Heart right ventricle (tissue), 16 donors: ENCODE data around the gene CDKL1. TPM values are rescaled to one million over a fixed set of nuclear protein-coding genes. Genes with fewer than 3 reads are reported as not detected.
A peak's percentile ranks its signal among the peaks of the same experiment; 100 is the strongest.

Source experiments
- ATAC-seq, 8 donors: fragments of 200-7000 bp; cut with Tn5 transposase; one replicate each; pipeline ENCODE4 v1.9.1; 2020; ENCODE audit warnings: mild to moderate bottlenecking in 8 of 8, moderate library complexity in 8 of 8, moderate number of reproducible peaks in 1 of 8
- DNase-seq, 2 donors: peaks; one replicate each; pipeline ENCODE4 v3.0.0-alpha.2; 2020
- H3K27ac ChIP-seq, 10 donors: fragments of 200-600 bp; sonication (generic) in 2 of 10; one replicate each; pipeline versions ENCODE4 v1.5.0 to v1.8.0; 2020 to 2022; ENCODE audit warnings: mild to moderate bottlenecking in 3 of 10
- H3K27me3 ChIP-seq, 7 donors: fragments of 200-600 bp; one replicate each; pipeline ENCODE4 v1.8.0; 2021 to 2022; ENCODE audit warnings: mild to moderate bottlenecking in 2 of 7
- H3K36me3 ChIP-seq, 9 donors: fragments of 200-600 bp; sonication (generic) in 1 of 9; one replicate each; pipeline versions ENCODE4 v1.5.0 to v1.8.0; 2020 to 2022; ENCODE audit warnings: mild to moderate bottlenecking in 2 of 9
- H3K4me1 ChIP-seq, 9 donors: fragments of 200-600 bp; sonication (generic) in 1 of 9; one replicate each; pipeline versions ENCODE4 v1.5.0 to v1.8.0; 2020 to 2022; ENCODE audit warnings: mild to moderate bottlenecking in 4 of 9
- H3K4me3 ChIP-seq, 10 donors: fragments of 200-600 bp; sonication (generic) in 2 of 10; one replicate each; pipeline versions ENCODE4 v1.5.0 to v1.8.0; 2020 to 2022; ENCODE audit warnings: mild to moderate bottlenecking in 7 of 10, moderate library complexity in 2 of 10
- H3K9me3 ChIP-seq, 11 donors: fragments of 200-600 bp in 10 of 11; sonication (generic) in 2 of 11; one replicate each; pipeline versions ENCODE4 v1.5.0 to v1.8.0; 2013 to 2022; ENCODE audit warnings: mild to moderate bottlenecking in 2 of 11, control low read depth in 1 of 11, moderate library complexity in 1 of 11
- CTCF ChIP-seq, 9 donors: fragments of 200-600 bp; sonication (generic) in 2 of 9; IDR thresholded peaks; one replicate each; pipeline versions ENCODE4 v1.5.0 to v1.8.0; 2021 to 2022; ENCODE audit warnings: antibody characterized with exemption in 9 of 9, mild to moderate bottlenecking in 5 of 9, moderate library complexity in 1 of 9
- WGBS, 2 donors: extraction: QIAGEN DNeasy Blood & Tissue Kit; methylation state at CpG; one replicate each; pipeline ENCODE4 v1.1.7; 2013; ENCODE audit warnings: inconsistent platforms in 1 of 2; 5-methylcytosine and 5-hydroxymethylcytosine counted together
- intact Hi-C, 10 donors: fragments of 100-400 bp; cut with DNase I; formaldehyde crosslinking; loops; one replicate each; pipeline versions ENCODE4 v1.11.1 to v1.14.2; 2022
- polyA plus RNA-seq, 2 donors: library from polyadenylated mRNA; stranded (reverse); fragments of 200-250 nt; gene quantifications; one replicate each; pipeline ENCODE4 v1.2.3, GENCODE V29; 2013
- total RNA-seq, 10 donors: library from RNA; stranded (reverse); fragmentation: NEBNext Ultra II Directional in 3 of 10; extraction: Animal tissue kit (Norgen Biotek cat#: 25700) in 3 of 10; gene quantifications; one replicate each; pipeline versions ENCODE4 v1.2.1 to v1.2.4, GENCODE V29; 2021 to 2023
- donor health status: Arrhythmogenic right ventricular cardiomyopathy.
- donor health status: ischemic (EF 13 %, LVEDD 7.1; RV severe dilation, severe dysfunction).
- donor health status: healthy with polysubstance abuse.
- donor health status: DM: no; HTN: yes; CAD: no.
- donor health status: DM: no; HTN: no; CAD: no.
- donor health status: ischemic (EF 25% LVEDD 6.9; RV normal size, moderate dysfunction).
- donor health status: ischemic (EF 25% LVEDD 5.7; RV mildly dilated, moderate dysfunction).
- donor health status: healthy.
- donor health status: DM: yes; HTN: yes; CAD: no.
- donor health status: Ischemic cardiomyopathy.
- donor health status: ischemic (EF 35%, LVEDD 5.7; RV mildly dilated, moderate dysfunction).
- donor health status: nonischemic (EF 11% LVEDD 7.7; RV severe dilation, severe dysfunction).
- donor health status: DM: yes; HTN: yes; CAD: no.
- donor health status: PGD.
- donor health status: ischemic (EF 29% LVEDD 5.4; RV normal size, mild dysfunction).
- donor health status: nonischemic (EF 23%, LVEDD 6.1; RV moderate dilation, normal function).

Gene CDKL1
- total and polyA plus RNA-seq, 12 donors = 0.71 to 6.0 (median 2.1) TPM

- TF ChIP-seq CTCF (IDR thresholded peaks at IDR 0.05) = peak in 8 of 9 donors; percentile 8 to 71 (median 43)
- WGBS, 2 donors = 4 to 8% methylated on average over 8 of the region's 8 CpGs
- peak; percentile 33 to 60 for DNase-seq
- Histone ChIP-seq H3K4me3 (peak overlapping the region in 8 of 10 donors; percentile 4 to 35 (median 24)), H3K27me3 (no peaks in the 10 kb centered on the region), H3K9me3 (no peaks in the 10 kb centered on the region), H3K36me3 (peaks cover 0 to 30% (median 0%) of the 10 kb centered on the region in 9 donors), H3K4me1 (peaks cover 4 to 43% (median 32%) of the 10 kb centered on the region in 9 donors), H3K27ac (peak overlapping the region in 9 of 10 donors; percentile 25 to 66 (median 47))
- ATAC-seq = peak; percentile 87 to 93 (median 91)
- intact Hi-C loops = loop anchor here in 1 of 10 donors (5.0 kb wide), 1 partner anchor 190 kb away; the partner anchor contains the start of gene MAP4K5
These were observed 54.2 kb downstream of the CDKL1 start for GRCh38 chr14:50342221-50343078.

- intact Hi-C loops = loop anchor here in 1 of 10 donors (5.0 kb wide), 1 partner anchor 191 kb away; the partner anchor contains the start of gene MAP4K5
- TF ChIP-seq CTCF (IDR thresholded peaks at IDR 0.05) = no peak
- H3K36me3 ChIP-seq = peaks cover 0 to 31% (median 0%) of the 10 kb centered on the region in 9 donors
- DNase-seq (no peak), ATAC-seq (no peak)
- H3K4me3 ChIP-seq = no peak overlapping the region
- peaks cover 4 to 48% (median 36%) of the 10 kb centered on the region in 9 donors for H3K4me1 ChIP-seq
- WGBS, 2 donors = 93 to 94% methylated on average over 9 of the region's 9 CpGs
- H3K27me3 ChIP-seq = no peaks in the 10 kb centered on the region
- H3K9me3 ChIP-seq = no peaks in the 10 kb centered on the region
- no peak overlapping the region for H3K27ac ChIP-seq
These were observed 55.7 kb downstream of the CDKL1 start for GRCh38 chr14:50340963-50341362.

GRCh38 chr14:50340045-50340444 lies 56.6 kb downstream of the CDKL1 start:
- H3K27me3 ChIP-seq = no peaks in the 10 kb centered on the region
- no peak for ATAC-seq
- DNase-seq = no peak
- intact Hi-C loops = loop anchor here in 1 of 10 donors (5.0 kb wide), 1 partner anchor 192 kb away; the partner anchor contains the start of gene MAP4K5
- H3K4me1 ChIP-seq = peaks cover 4 to 50% (median 45%) of the 10 kb centered on the region in 9 donors
- peaks cover 0 to 31% (median 0%) of the 10 kb centered on the region in 9 donors for H3K36me3 ChIP-seq
- WGBS, 2 donors = 91 to 94% methylated on average over 5 of the region's 5 CpGs
- no peaks in the 10 kb centered on the region for H3K9me3 ChIP-seq
- TF ChIP-seq CTCF (IDR thresholded peaks at IDR 0.05) = no peak
- no peak overlapping the region for H3K4me3 ChIP-seq
- H3K27ac ChIP-seq = no peak overlapping the region

- Histone ChIP-seq H3K4me3 (no peak overlapping the region), H3K9me3 (no peaks in the 10 kb centered on the region), H3K27me3 (no peaks in the 10 kb centered on the region), H3K4me1 (peaks cover 4 to 57% (median 52%) of the 10 kb centered on the region in 9 donors), H3K36me3 (peaks cover 0 to 31% (median 0%) of the 10 kb centered on the region in 9 donors), H3K27ac (no peak overlapping the region)
- 76 to 80% methylated on average over 3 of the region's 3 CpGs for WGBS, 2 donors
- DNase-seq (no peak), ATAC-seq (no peak)
- intact Hi-C loops = loop anchor here in 1 of 10 donors (5.0 kb wide), 1 partner anchor 58 kb away; the partner anchor contains the start of gene CDKL1
- no peak for TF ChIP-seq CTCF (IDR thresholded peaks at IDR 0.05)
These were observed 57.4 kb downstream of the CDKL1 start for GRCh38 chr14:50339178-50339804.
